A549 (cell line): ENCODE data around the gene PDGFRA. TPM values are rescaled to one million over a fixed set of nuclear protein-coding genes. Genes with fewer than 3 reads are reported as not detected.

ENCODE experiments used
- ATAC-seq, 2 experiments: fragments of 200-7000 bp in 1 of 2; fragments of >200 bp in 1 of 2; cut with Nextera tagmentation in 1 of 2; cut with Tn5 transposase in 1 of 2; 3 replicates each; pipeline versions ENCODE4 v1.8.0 to v1.9.1; 2018 to 2020; ENCODE audit warnings: mild to moderate bottlenecking in 1 of 2, moderate library complexity in 1 of 2
- CTCF ChIA-PET: fragments of 300-600 bp; sonication (Branson Sonifier 250); formaldehyde crosslinking; extraction: SDS; loops from one replicate; lab custom pipeline; 2021; ENCODE audit warnings: antibody characterized with exemption, inconsistent platforms; lab: Yijun Ruan, JAX
- POLR2A ChIA-PET: fragments of 350-600 bp; formaldehyde crosslinking; extraction: SDS; loops from one replicate; lab custom pipeline; 2021; ENCODE audit warnings: antibody characterized with exemption, inconsistent platforms; lab: Yijun Ruan, JAX
- DNase-seq, 2 experiments: peaks; one replicate each; pipeline versions ENCODE4 v3.0.0 to v3.0.0-alpha.2; 2011 to 2016; ENCODE audit warnings: low read depth in 1 of 2, low spot score in 1 of 2
- FAIRE-seq: peaks from 2 replicates; lab custom pipeline; 2011; peaks lifted over from hg19 to GRCh38; lab: Jason Lieb, UNC
- H3K27ac ChIP-seq, 2 experiments: fragments of >200 bp; sonication (Bioruptor Twin); formaldehyde crosslinking; 3 replicates each; pipeline ENCODE4 v1.5.1; 2016 to 2017
- H3K4me1 ChIP-seq: fragments of >200 bp; sonication (Bioruptor Twin); formaldehyde crosslinking; 3 replicates; pipeline ENCODE4 v1.6.1; 2016
- H3K4me2 ChIP-seq: fragments of >200 bp; sonication (Bioruptor Twin); formaldehyde crosslinking; 3 replicates; pipeline ENCODE4 v1.6.1; 2016
- H3K4me3 ChIP-seq: fragments of >200 bp; sonication (Bioruptor Twin); formaldehyde crosslinking; 3 replicates; pipeline ENCODE4 v1.5.1; 2016
- H3K9me3 ChIP-seq: fragments of >200 bp; sonication (Bioruptor Twin); formaldehyde crosslinking; 3 replicates; pipeline ENCODE4 v1.6.1; 2016
- BHLHE40 ChIP-seq: IDR thresholded peaks from 2 replicates; pipeline ENCODE4 v1.6.1; 2012; ENCODE audit warnings: low read depth, low read length, inconsistent platforms
- ELK1 ChIP-seq: fragments of 150-350 bp; IDR thresholded peaks from 2 replicates; pipeline ENCODE4 v1.6.1; 2014; ENCODE audit warnings: low read depth, mild to moderate bottlenecking, low read length
- ESRRA ChIP-seq: fragments of 150-350 bp; IDR thresholded peaks from 2 replicates; pipeline ENCODE4 v1.6.1; 2014; ENCODE audit warnings: mild to moderate bottlenecking, low read length, borderline replicate concordance
- FOSB ChIP-seq: fragments of 250-450 bp; sonication (Bioruptor Pico); IDR thresholded peaks from 2 replicates; pipeline ENCODE4 v1.5.0; 2020; ENCODE audit warnings: mild to moderate bottlenecking, moderate library complexity
- FOSL2 ChIP-seq, 2 experiments: fragments of 450-650 bp in 1 of 2; fragments of >200 bp in 1 of 2; sonication (Bioruptor Twin) in 1 of 2; formaldehyde crosslinking; IDR thresholded peaks; 2 replicates each; pipeline versions ENCODE4 v1.5.0 to v1.6.1; 2016 to 2020; ENCODE audit warnings: mild to moderate bottlenecking in 1 of 2, moderate library complexity in 1 of 2
- FOXS1 ChIP-seq: fragments of 250-450 bp; sonication (Bioruptor Pico); IDR thresholded peaks from 2 replicates; pipeline ENCODE4 v1.5.0; 2020; ENCODE audit warnings: mild to moderate bottlenecking, moderate library complexity
- HDAC2 ChIP-seq: fragments of 200-600 bp; sonication (generic); IDR thresholded peaks from 2 replicates; pipeline ENCODE4 v1.6.1; 2016
- HOXB13 ChIP-seq: fragments of 250-450 bp; sonication (Bioruptor Pico); IDR thresholded peaks from 2 replicates; pipeline ENCODE4 v1.5.0; 2020; ENCODE audit warnings: low read depth, mild to moderate bottlenecking, moderate library complexity
- KDM5A ChIP-seq: fragments of 200-600 bp; sonication (generic); IDR thresholded peaks from 2 replicates; pipeline ENCODE4 v1.6.1; 2016; ENCODE audit warnings: antibody characterized with exemption, mild to moderate bottlenecking
- MAZ ChIP-seq: fragments of 150-350 bp; IDR thresholded peaks from 2 replicates; pipeline ENCODE4 v1.6.1; 2014; ENCODE audit warnings: antibody characterized with exemption, low read depth, low read length, borderline replicate concordance
- NFE2L2 ChIP-seq: fragments of 150-350 bp; conservative IDR thresholded peaks from 2 replicates; pipeline ENCODE4 v1.6.1; 2014; ENCODE audit warnings: low read length
- NPAS2 ChIP-seq: fragments of 250-450 bp; sonication (Bioruptor Pico); IDR thresholded peaks from 2 replicates; pipeline ENCODE4 v1.8.0; 2022; ENCODE audit warnings: mild to moderate bottlenecking, moderate library complexity, borderline replicate concordance
- PHF8 ChIP-seq: fragments of 200-600 bp; sonication (generic); IDR thresholded peaks from 2 replicates; pipeline ENCODE4 v1.6.1; 2016; ENCODE audit warnings: low read depth, mild to moderate bottlenecking, antibody characterized with exemption, moderate library complexity, borderline replicate concordance
- RCOR1 ChIP-seq: fragments of 150-350 bp; IDR thresholded peaks from 2 replicates; pipeline ENCODE4 v1.6.1; 2014; ENCODE audit warnings: antibody characterized with exemption, low read length, low read depth
- RNF2 ChIP-seq: fragments of 200-600 bp; sonication (generic); IDR thresholded peaks from 2 replicates; pipeline ENCODE4 v1.6.1; 2016; ENCODE audit warnings: low read depth, mild to moderate bottlenecking, antibody characterized with exemption, moderate library complexity, borderline replicate concordance
- TFCP2L1 ChIP-seq: fragments of 250-450 bp; sonication (Bioruptor Pico); IDR thresholded peaks from 2 replicates; pipeline ENCODE4 v1.5.0; 2021; ENCODE audit warnings: mild to moderate bottlenecking
- ZC3H11A ChIP-seq: fragments of 450-650 bp; IDR thresholded peaks from 2 replicates; pipeline ENCODE4 v1.6.1; 2014; ENCODE audit warnings: antibody characterized with exemption, mild to moderate bottlenecking
- ZSCAN20 ChIP-seq: fragments of 250-450 bp; sonication (Bioruptor Pico); IDR thresholded peaks from 2 replicates; pipeline ENCODE4 v1.8.0; 2022; ENCODE audit warnings: mild to moderate bottlenecking, moderate library complexity
- WGBS: methylation state at CpG from one replicate; pipeline ENCODE4 v1.1.6; 2017; ENCODE audit errors: missing lambda C conversion rate; 5-methylcytosine and 5-hydroxymethylcytosine counted together
- polyA plus RNA-seq, 4 experiments: library from polyadenylated mRNA; depleted of rRNA in 3 of 4; stranded (reverse); fragments of >200 nt; fragmentation: RNase III in 1 of 4; extraction: RNeasy Plus Mini Kit Qiagen cat#74134 plus additional on column Dnase treatment in 1 of 4; gene quantifications; 2 replicates in 3 of 4; 3 replicates in 1 of 4; pipeline ENCODE4 v1.2.3, GENCODE V29; 2011 to 2017
- TF ChIP-seq, protein P1 (sequence below): fragments of 250-450 bp; sonication (Bioruptor Pico); IDR thresholded peaks from 2 replicates; pipeline ENCODE4 v1.5.0; 2021; ENCODE audit warnings: mild to moderate bottlenecking, moderate library complexity, borderline replicate concordance

PDGFRA gene
- polyA plus RNA-seq, 2 of the 4 experiments (the other 2 are of a cell fraction) = 0.40 to 0.92 TPM

- Histone ChIP-seq H3K4me3 (no peak overlapping the region), H3K4me1 (no peaks in the 10 kb centered on the region), H3K9me3 (no peaks in the 10 kb centered on the region), H3K27ac (no peak overlapping the region), H3K4me2 (no peak overlapping the region)
- WGBS = 46% methylated on average over 6 of the region's 7 CpGs
- FAIRE-seq = no peak
- TF ChIP-seq FOSB (no peak), ELK1 (no peak), TFCP2L1 (CRISPR knock-in tag) (no peak), RCOR1 (no peak), PHF8 (no peak), FOXS1 (CRISPR knock-in tag) (no peak)
- TF ChIP-seq, protein P1, sequence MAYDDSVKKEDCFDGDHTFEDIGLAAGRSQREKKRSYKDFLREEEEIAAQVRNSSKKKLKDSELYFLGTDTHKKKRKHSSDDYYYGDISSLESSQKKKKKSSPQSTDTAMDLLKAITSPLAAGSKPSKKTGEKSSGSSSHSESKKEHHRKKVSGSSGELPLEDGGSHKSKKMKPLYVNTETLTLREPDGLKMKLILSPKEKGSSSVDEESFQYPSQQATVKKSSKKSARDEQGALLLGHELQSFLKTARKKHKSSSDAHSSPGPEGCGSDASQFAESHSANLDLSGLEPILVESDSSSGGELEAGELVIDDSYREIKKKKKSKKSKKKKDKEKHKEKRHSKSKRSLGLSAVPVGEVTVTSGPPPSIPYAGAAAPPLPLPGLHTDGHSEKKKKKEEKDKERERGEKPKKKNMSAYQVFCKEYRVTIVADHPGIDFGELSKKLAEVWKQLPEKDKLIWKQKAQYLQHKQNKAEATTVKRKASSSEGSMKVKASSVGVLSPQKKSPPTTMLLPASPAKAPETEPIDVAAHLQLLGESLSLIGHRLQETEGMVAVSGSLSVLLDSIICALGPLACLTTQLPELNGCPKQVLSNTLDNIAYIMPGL (CRISPR knock-in tag) = no peak
- ChIA-PET CTCF (no interaction called here), POLR2A (no interaction called here)
- no peak for DNase-seq
- no peak for ATAC-seq
Measured at GRCh38 chr4:54254116-54254914, 25.2 kb downstream of the PDGFRA start.

- Histone ChIP-seq H3K27ac (no peak overlapping the region), H3K9me3 (no peaks in the 10 kb centered on the region), H3K4me2 (no peak overlapping the region), H3K4me1 (no peaks in the 10 kb centered on the region), H3K4me3 (no peak overlapping the region)
- POLR2A ChIA-PET = no interaction called here
- FAIRE-seq = no peak
- DNase-seq = no peak
- CTCF ChIA-PET = no interaction called here
- 79% methylated on average over 3 of the region's 4 CpGs for WGBS
- ATAC-seq = no peak
- no peak for TF ChIP-seq ZC3H11A
- TF ChIP-seq ELK1 = no peak
- no peak for TF ChIP-seq NFE2L2
- TF ChIP-seq TFCP2L1 (CRISPR knock-in tag) = no peak
- TF ChIP-seq MAZ = no peak
- no peak for TF ChIP-seq ESRRA
- no peak for TF ChIP-seq BHLHE40
- TF ChIP-seq RNF2 = no peak
- TF ChIP-seq FOXS1 (CRISPR knock-in tag) = no peak
- no peak for TF ChIP-seq HDAC2
- TF ChIP-seq KDM5A = no peak
- TF ChIP-seq HOXB13 (CRISPR knock-in tag) = no peak
- TF ChIP-seq ZSCAN20 = no peak
- no peak for TF ChIP-seq FOSL2 (IDR thresholded peaks at IDR 0.05)
- TF ChIP-seq FOSL2 (CRISPR knock-in tag; IDR thresholded peaks at IDR 0.05) = no peak
- no peak for TF ChIP-seq NPAS2 (CRISPR knock-in tag)
Measured at GRCh38 chr4:54254915-54255246, 25.8 kb downstream of the PDGFRA start.
